HG02763 (cell line): ENCODE results near the gene FAM47C.
A peak's percentile ranks its signal among the peaks of the same experiment; 100 is the strongest.
"Not testable (repeated sequence)": the region's sequence is repeated elsewhere in the genome, so short reads cannot be mapped to it uniquely, and the experiment has no call there.

ENCODE experiments used
- ATAC-seq: cut with Tn5 transposase; IDR thresholded peaks from one replicate; pipeline ENCODE4 v1.9.1; 2021; ENCODE audit warnings: mild to moderate bottlenecking, moderate library complexity; ENCODE audit not compliant: unreplicated experiment

The FAM47C gene

DNA sequence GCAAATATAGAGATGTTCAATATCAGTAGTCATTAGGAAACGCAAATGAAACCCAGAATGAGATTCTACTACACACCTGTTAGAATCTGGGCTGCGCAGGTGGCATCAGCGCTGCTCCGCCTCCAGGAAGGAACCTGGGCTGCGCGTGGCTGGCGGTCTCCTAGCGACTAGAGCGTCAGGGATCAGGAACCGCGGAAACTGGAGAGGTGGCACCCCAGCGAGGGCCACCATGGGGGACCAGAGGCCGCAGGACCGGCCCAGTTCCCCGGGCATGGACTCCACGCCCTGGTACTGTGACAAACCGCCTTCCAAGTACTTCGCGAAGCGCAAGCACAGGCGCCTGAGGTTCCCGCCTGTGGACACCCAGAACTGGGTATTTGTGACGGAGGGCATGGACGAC is at the start of gene FAM47C:
FAM47C (plus strand) TSS at position 185 of the 400 bp plus-strand sequence; CDS start at position 230, 45 bp downstream.
- ATAC-seq, result not testable (repeated sequence)

DNA sequence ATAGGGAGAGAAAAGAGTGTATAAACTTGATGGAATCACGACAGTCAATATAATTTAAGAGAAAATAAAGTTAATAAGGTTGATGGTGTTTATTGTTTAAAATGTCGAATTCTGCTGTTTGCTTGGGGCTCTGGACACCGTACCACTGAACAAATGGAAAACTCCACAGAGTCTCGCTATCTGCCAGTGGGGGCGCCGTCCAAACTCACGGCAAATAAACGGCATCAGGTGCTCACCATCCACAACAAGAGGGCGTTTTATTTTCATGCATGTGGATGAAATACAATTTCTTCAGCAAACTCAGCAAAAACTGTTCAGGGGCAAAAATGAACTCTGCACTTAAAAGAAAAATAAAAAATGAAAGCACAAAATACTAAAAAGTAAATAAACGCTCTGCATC is 46.6 kb upstream of the FAM47C start:
- no peak for ATAC-seq

DNA sequence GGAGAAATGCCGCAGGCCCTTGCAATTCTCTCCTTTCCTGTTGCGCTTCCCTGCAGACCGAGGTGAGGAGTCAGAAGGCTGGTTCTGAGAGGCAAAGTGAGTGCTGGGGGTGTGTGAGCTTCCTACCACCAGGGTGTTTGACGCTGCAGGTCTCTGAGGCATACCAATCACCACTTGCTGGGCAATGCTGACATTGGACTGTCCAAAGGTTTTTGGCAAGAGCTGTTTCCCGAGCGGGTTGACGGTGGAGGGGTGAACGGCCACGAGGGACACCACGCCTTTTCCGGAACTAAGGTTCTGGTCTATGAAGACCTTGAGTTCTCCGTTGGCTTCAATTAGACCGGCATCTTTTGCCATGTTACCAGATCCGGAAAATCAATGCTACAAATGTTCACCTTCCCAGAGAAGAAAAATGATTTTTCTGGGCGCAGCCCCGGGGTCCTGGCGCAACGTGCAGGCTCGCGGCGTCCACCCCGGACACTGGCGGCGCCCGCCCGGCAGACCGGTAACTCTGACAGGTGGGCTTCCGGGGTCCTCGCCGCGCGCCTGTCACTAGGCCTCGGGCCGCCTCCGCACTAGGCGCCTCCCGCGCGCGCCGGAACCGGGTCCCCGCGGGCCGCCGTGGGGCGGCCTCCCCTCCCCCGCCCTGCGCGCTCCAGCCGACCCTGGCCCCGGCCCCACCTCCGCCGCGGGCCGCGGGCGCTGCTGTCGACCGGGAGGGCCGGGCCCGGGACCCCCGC is 44.9 kb upstream of the FAM47C start:
- no peak for ATAC-seq

DNA sequence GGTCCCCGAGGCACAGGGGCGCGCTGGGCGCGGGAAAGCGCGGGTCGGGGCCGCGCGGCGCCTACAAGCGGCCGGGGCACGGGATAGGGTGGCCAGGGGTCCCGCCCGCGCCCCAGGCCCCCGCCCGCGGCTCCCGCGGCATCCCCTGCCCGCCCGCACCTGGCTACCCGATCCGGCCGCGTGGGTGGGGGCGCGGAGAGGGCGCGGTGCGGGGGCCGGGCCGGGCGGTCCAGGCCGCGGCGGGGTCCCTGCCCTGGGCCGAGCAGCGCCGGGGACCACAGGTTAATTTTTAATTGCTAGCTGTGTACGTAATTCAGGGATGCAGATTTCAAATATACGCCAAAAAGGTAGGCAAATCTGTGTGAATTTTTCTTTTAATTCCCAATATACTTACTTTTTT is 44.3 kb upstream of the FAM47C start:
- no peak for ATAC-seq

DNA sequence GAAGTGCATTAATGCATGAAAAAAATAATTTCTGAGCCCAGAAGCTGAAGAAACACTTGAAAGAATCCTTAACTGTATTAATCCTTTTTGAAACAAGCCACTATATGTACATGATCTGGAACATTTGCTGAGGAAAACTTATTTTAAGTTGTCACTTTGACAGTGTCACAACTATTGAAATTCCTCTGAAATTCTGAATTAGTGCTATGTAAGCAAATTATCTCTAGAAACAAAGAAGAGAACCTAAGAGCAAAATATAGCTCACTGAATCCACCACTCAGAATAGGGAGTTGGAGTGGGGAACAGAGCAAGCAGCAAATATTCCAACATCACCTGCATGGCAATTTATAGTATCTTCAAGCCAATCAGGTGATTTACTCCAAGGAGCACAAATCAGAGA is 34.6 kb upstream of the FAM47C start:
- no peak for ATAC-seq

DNA sequence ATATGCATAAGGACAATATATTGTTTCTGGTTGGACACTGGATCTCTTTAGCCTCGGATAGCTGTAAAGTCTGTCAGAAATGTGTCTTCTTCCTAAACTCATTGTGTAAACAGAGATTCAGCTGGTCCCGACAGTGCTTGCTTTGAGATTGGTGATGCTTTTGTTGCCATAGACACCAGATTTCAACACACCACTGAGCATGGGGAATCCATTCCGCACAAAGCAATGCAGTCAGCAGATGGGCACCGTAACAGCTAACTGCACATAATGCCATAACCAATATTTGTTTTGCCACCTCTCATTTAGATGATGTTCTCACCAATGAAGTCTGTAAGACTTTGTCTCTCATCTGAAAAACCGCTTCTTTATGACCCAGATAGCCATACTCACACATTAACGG is 33.3 kb upstream of the FAM47C start:
- no peak for ATAC-seq

DNA sequence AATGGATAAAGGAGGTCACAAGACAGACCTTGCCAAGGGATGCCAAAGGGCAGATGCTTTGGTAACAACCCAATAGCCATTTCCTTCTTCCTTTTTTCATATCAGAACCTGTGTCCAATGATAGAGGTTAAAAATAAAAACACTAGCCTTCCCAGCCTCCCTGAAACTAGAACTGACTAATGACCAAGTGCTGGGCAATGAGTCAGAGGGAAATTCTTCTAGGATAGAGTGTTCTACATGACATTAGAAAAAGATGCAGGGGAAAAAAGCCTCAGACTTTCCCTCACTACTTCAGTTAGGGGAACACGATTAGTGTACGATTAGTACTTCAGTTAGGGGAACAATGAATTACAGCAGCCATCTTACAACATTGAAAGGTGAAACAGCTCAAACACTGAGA is 29.3 kb upstream of the FAM47C start:
- no peak for ATAC-seq

DNA sequence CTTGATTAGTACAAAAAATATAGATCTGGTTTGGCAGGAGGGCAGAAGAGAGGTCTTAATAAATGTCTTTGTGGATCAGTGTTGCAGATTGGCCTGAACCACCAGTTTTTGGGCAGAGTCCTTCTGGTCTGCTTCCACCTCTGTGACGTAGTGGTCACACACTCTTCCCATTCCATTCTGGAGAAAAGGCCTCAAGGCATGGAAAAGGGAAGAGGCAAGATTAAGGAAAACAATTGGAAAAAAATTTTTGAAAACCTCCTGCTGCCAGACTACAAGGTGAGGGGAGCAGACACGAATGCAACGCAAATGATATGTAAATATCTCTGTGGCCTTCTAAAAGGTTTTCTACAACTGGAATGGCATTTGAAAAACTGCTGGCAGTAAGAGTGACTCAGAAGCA is 24.3 kb upstream of the FAM47C start:
- ATAC-seq, result no peak

DNA sequence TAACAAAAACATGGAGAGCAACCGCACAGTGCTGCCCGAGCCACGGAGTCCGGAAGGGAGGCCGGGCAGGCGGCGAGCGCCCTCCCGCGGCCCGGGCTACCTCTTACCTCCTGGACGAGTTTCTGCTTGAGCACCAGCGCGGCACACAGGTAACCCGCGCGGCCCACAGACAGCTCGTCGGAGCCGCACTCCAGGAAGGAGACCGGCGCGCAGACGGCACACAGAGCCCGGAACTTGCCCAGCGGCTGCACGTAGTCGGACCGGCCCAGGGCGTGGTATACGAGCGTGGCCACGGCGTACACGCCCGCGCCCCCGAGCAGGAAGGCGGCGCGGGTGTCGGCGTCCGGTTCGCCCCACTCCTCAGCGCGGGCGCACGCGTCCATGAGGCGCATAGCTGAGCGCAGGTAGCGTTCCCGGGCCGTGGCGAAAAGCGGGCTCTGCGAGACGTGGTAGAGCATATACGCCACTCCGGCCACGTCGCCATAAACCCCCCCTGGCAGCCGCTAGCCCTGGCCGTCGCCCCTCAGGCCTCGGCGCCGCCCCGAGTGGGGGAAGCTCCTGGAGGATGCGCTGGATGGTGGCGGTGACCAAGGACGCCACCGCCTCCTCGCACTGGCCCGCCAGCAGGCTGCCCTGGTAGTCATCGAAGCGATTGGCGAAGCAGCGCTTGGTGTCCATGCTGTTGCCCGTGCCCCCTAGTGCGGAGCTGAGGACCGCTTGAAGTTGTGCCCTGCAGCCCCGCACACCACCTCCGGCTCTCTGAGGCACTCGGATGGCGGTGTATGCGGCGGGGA is 22.6 kb upstream of the FAM47C start:
- not testable (repeated sequence) for ATAC-seq

DNA sequence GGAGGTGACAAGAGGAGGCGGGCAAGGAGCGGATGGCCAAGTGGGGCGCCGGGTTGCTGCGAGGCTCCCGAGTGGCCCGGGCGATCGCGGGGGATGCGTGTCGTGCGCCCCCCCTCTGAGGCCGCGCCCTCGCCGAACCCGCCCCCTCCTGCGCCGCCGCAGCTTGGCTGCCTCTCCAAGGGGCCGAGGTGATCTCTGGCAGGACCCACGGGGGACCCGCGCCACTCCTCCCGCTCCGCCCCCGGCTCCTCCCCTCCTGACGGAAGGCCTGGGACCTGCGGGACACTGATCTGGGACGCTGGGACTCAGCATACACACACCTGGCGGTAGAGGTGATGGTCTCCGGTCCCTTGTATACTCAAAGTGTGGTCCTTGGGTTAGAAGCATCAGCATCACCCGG is 21.9 kb upstream of the FAM47C start:
- ATAC-seq, result no peak

DNA sequence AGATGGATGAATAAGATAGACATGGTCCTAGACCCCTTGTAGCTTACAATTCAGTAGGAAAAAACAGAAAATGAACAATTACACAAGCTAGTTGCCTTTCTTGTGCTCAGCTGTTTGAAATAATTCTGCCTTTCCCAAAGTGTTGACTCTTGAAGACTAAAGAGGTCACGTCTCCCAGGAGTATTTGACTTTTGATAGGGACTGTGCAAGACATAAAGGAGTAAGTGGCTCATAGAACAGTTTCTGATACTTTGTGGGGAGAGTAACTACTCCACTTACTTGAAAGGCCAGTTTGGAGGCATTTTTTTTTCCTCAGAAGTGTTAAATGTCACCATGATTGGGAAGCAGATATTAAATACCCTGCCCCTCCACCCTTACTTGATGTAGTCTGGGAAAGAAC is 21.0 kb upstream of the FAM47C start:
- ATAC-seq, result not testable (repeated sequence)

DNA sequence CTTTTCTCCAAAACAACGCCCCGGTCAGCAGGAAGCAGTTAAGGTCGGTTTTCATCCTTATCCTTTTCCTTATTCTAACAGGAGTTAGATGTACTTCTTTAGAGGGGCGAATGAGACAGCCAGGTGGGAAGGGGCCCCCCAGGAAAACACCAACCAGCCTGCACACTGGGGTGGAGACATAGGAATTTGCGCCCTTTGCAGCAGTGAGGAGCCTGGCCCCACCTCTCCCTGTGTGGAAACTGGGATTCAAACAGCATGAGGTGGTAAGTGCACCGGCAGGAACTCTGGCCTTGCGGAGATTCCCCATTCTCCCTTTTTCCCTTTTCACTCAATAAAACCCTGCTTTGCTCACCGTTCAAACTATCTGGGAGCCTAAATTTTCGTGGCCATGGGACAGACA is 8.0 kb upstream of the FAM47C start:
- ATAC-seq, result no peak

DNA sequence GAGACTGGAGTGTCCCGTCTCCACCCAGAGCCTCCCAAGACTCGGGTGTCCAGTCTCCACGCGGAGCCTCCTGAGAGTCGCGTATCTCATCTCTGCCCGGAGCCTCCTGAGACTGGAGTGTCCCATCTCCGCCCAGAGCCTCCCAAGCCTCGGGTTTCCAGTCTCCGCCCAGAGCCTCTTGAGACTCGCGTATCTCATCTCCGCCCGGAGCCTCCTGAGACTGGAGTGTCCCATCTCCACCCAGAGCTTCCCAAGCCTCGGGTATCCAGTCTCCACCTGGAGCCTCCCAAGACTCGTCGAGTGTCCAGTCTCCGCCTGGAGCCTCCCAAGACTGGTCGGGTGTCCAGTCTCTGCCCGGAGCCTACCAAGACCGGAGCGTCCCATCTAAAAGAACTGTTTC is 2.3 kb downstream of the FAM47C start:
- no peak for ATAC-seq

DNA sequence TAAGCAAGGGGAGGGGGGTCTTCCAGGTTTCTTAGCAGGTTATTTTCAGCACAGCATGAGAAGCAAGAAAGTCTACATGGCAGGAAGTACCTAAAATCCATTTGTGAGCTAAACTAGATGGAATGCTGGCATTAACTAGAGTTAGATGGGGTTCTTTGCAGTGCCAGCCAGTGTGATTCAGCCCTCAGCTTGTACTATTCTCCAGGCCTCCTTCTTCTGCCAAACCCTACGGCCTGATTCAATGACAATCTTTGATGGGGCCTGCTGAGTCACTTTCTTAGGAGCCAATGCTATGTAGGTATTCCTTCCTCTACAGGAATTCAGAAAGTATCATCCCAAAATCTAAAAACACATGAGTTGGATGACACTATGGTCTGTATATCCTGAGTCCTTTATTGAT is 26.1 kb downstream of the FAM47C start:
- ATAC-seq, result not testable (repeated sequence)

DNA sequence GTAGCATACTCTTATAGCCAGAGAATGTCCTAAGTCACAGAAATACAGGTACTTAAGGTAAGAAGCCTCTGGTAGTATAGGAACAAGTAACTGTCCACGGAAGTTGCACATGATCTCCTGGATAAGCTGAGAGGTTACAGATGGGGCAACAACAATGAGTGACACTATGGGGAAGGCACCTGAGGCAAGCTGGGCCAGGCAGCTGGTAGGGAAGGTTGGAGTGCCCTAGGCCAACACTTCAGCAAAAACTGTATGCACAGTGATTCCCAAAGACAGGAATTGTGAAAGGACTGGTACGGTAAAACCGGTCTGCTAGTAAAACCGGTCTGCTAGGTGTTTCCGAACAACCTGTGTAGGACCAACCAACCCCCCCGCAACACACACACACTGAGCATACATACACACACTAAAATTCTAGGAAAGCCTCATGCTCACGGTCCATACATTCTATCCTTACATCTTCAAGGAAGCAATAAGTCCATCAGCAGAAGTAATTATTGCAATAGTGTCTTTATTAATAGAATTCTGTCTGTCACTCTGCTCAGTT is 28.6 kb downstream of the FAM47C start:
- not testable (repeated sequence) for ATAC-seq

DNA sequence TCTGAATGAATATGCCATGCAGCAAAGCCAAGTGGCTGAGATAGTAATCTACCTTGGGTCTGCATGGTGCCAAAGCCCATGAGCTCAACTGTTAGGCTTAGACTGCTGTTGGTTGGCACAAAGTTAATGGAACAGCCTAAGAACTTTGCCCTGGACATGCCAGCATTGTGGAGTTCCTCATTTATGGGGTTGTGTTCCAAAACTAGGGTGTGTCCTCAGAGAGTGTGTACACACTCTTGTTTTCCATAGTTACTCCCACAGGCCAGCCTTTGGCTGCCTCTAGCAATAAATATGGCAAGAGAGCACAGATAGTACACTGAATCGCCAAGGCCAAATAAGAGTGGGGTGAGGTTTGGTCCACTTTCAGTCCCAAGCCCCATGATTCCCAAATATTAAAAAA is 30.6 kb downstream of the FAM47C start:
- not testable (repeated sequence) for ATAC-seq

DNA sequence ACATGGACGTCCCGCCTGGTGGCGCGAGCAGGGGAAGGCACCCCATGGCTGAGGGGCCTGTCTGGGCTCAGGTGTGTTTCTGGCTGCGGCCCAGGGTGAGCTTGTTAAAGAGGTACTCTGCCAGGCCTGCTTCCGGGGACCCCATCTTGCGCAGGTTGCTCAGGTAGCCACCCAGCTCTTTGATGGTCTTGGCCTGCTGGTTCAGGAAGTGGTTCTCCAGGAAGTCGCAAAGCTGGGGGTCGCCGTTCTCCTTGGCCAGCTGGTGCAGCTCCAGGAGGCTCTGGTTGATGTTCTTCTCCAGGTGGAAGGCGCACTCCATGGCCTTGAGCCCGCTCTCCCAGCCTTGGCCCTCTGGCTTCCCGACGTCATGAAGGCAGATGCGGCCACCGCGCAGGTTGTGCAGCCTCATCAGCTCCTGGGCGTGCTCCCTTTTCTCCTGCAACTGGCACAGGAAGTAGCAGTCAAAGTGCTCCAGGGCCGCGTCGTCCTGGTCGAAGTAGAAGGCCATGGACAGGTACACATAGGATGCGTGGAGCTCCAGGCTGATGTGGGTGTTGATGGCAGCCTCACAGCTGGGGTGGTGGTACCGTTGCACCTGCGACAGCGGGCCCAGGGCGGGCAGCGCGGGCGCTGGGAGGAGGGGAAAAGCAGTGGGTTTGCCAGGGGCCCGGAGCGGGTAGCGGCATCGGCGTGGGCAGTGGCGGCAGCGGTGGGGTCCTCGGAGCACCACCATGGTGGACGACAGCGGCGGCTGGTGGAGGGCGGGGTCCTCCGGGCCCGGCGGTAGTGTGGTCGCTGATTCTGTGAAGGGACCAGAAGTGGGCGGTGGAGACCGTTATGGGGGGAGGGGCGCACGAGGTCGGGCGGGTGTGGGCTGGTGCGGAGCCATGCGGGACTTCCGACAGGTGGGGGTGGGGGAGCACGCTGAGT is 35.1 kb downstream of the FAM47C start:
- ATAC-seq, result not testable (repeated sequence)

DNA sequence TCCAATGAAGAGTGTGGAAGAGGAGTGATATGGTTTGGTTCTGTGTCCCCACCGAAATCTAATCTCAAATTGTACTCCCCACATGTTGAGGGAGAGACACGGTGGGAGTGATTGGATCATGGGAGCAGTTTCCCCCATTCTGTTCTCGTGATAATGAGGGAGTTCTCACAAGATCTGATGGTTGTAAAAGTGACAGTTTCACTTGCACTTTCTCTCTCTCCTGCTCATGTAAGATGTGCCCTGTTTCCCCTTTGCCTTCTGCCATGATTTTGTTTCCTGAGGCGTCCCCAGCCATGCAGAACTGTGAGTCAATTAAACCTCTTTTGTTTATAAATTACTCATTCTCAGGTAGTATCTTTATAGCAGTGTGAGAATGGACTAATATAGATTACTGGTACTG is 39.6 kb downstream of the FAM47C start:
- ATAC-seq, result no peak

DNA sequence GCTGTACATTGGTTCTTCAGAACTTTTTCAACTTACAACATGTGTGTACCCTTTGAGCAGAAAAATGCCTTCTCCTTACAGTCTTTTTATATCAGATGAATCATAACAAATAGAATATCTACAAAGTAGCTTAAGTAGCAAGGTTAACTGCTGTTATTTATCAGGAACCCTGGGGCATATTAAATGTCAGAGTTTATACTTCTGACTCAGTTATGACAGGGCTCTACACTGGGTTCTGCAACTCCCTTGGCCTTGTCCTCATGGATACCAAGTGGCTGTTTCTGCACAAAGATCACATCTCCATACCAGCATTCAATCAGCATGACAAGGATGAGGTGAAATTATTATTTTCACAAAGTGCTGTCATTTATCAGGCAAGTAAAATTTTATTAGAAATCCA is 49.4 kb downstream of the FAM47C start:
- not testable (repeated sequence) for ATAC-seq

DNA sequence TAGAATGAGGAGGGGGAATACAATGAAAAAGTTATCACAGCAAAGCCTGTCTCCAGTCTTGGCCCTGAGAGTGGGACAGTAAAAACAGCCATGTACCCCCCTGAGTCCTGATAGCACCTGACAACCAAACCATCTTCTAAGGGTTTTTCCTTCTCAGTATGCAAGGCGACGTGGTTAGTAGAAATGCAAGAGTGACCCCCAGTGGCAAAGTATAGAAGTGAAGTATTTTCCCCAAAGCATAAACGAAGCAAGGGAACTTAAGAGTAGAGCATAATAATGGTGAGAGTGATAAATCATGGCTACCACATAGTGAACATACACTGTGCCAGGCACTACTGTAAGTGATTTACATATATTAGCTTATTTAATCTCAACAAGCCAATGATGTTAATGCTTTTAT is 52.8 kb downstream of the FAM47C start:
- ATAC-seq, result peak; percentile 74
